ENCODE measurements around the gene KLB.

GRCh38 chr4:39467464-39467863, 60.7 kb downstream of the KLB start:
- TF ChIP-seq, protein P1, sequence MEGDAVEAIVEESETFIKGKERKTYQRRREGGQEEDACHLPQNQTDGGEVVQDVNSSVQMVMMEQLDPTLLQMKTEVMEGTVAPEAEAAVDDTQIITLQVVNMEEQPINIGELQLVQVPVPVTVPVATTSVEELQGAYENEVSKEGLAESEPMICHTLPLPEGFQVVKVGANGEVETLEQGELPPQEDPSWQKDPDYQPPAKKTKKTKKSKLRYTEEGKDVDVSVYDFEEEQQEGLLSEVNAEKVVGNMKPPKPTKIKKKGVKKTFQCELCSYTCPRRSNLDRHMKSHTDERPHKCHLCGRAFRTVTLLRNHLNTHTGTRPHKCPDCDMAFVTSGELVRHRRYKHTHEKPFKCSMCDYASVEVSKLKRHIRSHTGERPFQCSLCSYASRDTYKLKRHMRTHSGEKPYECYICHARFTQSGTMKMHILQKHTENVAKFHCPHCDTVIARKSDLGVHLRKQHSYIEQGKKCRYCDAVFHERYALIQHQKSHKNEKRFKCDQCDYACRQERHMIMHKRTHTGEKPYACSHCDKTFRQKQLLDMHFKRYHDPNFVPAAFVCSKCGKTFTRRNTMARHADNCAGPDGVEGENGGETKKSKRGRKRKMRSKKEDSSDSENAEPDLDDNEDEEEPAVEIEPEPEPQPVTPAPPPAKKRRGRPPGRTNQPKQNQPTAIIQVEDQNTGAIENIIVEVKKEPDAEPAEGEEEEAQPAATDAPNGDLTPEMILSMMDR (conservative IDR thresholded peaks at IDR 0.05; ENCODE audit: low read depth in 2 of 2): no peak
- no peak for TF ChIP-seq STAT1 (IDR thresholded peaks at IDR 0.05; ENCODE audit: unreplicated experiment)
- TF ChIP-seq EZH2 (IDR thresholded peaks at IDR 0.05; ENCODE audit: low read depth, unreplicated experiment): no peak
